Measurements from ENCODE around the gene DGLUCY.
"Not testable (repeated sequence)": the region's sequence is repeated elsewhere in the genome, so short reads cannot be mapped to it uniquely, and the experiment has no call there.

The DGLUCY gene

GRCh38 chr14:91129261-91129660 is 15.4 kb downstream of the DGLUCY start:
- in situ Hi-C loops (cut with HindIII; ENCODE audit: low sequenced_read_pairs): no loop called here

GRCh38 chr14:91135039-91135438 is 21.2 kb downstream of the DGLUCY start:
- in situ Hi-C loops (cut with HindIII; ENCODE audit: low sequenced_read_pairs): no loop called here

- in situ Hi-C loops (cut with HindIII; ENCODE audit: low sequenced_read_pairs): no loop called here
Observed at GRCh38 chr14:91138511-91139359, 24.9 kb downstream of the DGLUCY start.

- in situ Hi-C loops (cut with HindIII; ENCODE audit: low sequenced_read_pairs): no loop called here
Observed at GRCh38 chr14:91139776-91140175, 25.9 kb downstream of the DGLUCY start.

- in situ Hi-C loops (cut with HindIII; ENCODE audit: low sequenced_read_pairs): no loop called here
Observed at GRCh38 chr14:91140672-91141071, 26.8 kb downstream of the DGLUCY start.

GRCh38 chr14:91142214-91142668 is 28.4 kb downstream of the DGLUCY start:
- in situ Hi-C loops (cut with HindIII; ENCODE audit: low sequenced_read_pairs): no loop called here

- in situ Hi-C loops (cut with HindIII; ENCODE audit: low sequenced_read_pairs): no loop called here
Observed at GRCh38 chr14:91143862-91144261, 30.0 kb downstream of the DGLUCY start.

GRCh38 chr14:91144425-91145145 is 30.7 kb downstream of the DGLUCY start:
- in situ Hi-C loops (cut with HindIII; ENCODE audit: low sequenced_read_pairs): loop anchor here (5.0 kb wide), 1 partner anchor 252 kb away; no protein-coding TSS in a partner anchor

- in situ Hi-C loops (cut with HindIII; ENCODE audit: low sequenced_read_pairs): loop anchor here (5.0 kb wide), 1 partner anchor 253 kb away; no protein-coding TSS in a partner anchor
Observed at GRCh38 chr14:91145391-91146160, 31.7 kb downstream of the DGLUCY start.

GRCh38 chr14:91146661-91147060 is 32.8 kb downstream of the DGLUCY start:
- in situ Hi-C loops (cut with HindIII; ENCODE audit: low sequenced_read_pairs): loop anchor here (5.0 kb wide), 1 partner anchor 254 kb away; no protein-coding TSS in a partner anchor

GRCh38 chr14:91149462-91149861 is 35.6 kb downstream of the DGLUCY start:
- in situ Hi-C loops (cut with HindIII; ENCODE audit: low sequenced_read_pairs): loop anchor here (5.0 kb wide), 1 partner anchor 257 kb away; no protein-coding TSS in a partner anchor

- in situ Hi-C loops (cut with HindIII; ENCODE audit: low sequenced_read_pairs): no loop called here
Observed at GRCh38 chr14:91152499-91152898, 38.6 kb downstream of the DGLUCY start.

- in situ Hi-C loops (cut with HindIII; ENCODE audit: low sequenced_read_pairs): no loop called here
Observed at GRCh38 chr14:91153360-91153759, 39.5 kb downstream of the DGLUCY start.

GRCh38 chr14:91154851-91155625 is 41.2 kb downstream of the DGLUCY start:
- in situ Hi-C loops (cut with HindIII; ENCODE audit: low sequenced_read_pairs): no loop called here

GRCh38 chr14:91155626-91156089 is 41.8 kb downstream of the DGLUCY start:
- in situ Hi-C loops (cut with HindIII; ENCODE audit: low sequenced_read_pairs): no loop called here

GRCh38 chr14:91156142-91156666 is 42.3 kb downstream of the DGLUCY start:
- in situ Hi-C loops (cut with HindIII; ENCODE audit: low sequenced_read_pairs): not testable (repeated sequence)

GRCh38 chr14:91156877-91157276 is 43.0 kb downstream of the DGLUCY start:
- in situ Hi-C loops (cut with HindIII; ENCODE audit: low sequenced_read_pairs): not testable (repeated sequence)

GRCh38 chr14:91158091-91158790 is 44.4 kb downstream of the DGLUCY start:
- in situ Hi-C loops (cut with HindIII; ENCODE audit: low sequenced_read_pairs): no loop called here

GRCh38 chr14:91159182-91159581 is 45.3 kb downstream of the DGLUCY start:
- in situ Hi-C loops (cut with HindIII; ENCODE audit: low sequenced_read_pairs): no loop called here
